Hematopoietic multipotent progenitor cell treated with erythropoietin and hydrocortisone succinate and interleukin-3 and kit ligand, for 15 days (in vitro differentiated cells): ENCODE measurements around the gene SH3RF1.

ENCODE experiments used
- DNase-seq: peaks from one replicate; pipeline ENCODE4 v3.0.0-alpha.2; 2015; ENCODE audit warnings: low spot score

SH3RF1 gene

GRCh38 chr4:169064296-169064695 is 206.5 kb downstream of the SH3RF1 start:
- DNase-seq = no peak

GRCh38 chr4:169063441-169063840 is 207.3 kb downstream of the SH3RF1 start:
- no peak for DNase-seq

- no peak for DNase-seq
Measured at GRCh38 chr4:169062897-169063244, 207.9 kb downstream of the SH3RF1 start.

GRCh38 chr4:169061386-169061785 is 209.4 kb downstream of the SH3RF1 start:
- no peak for DNase-seq

- DNase-seq = no peak
Measured at GRCh38 chr4:169060391-169061091, 210.2 kb downstream of the SH3RF1 start.

- DNase-seq = no peak
Measured at GRCh38 chr4:169059306-169060211, 211.2 kb downstream of the SH3RF1 start.

GRCh38 chr4:169058312-169058711 is 212.4 kb downstream of the SH3RF1 start:
- DNase-seq = no peak

- DNase-seq = no peak
Measured at GRCh38 chr4:169054879-169055278, 215.9 kb downstream of the SH3RF1 start.

GRCh38 chr4:169052594-169052945 is 218.2 kb downstream of the SH3RF1 start:
- DNase-seq = no peak

GRCh38 chr4:169051761-169052593 is 218.8 kb downstream of the SH3RF1 start:
- no peak for DNase-seq

- no peak for DNase-seq
Measured at GRCh38 chr4:169050881-169051760, 219.6 kb downstream of the SH3RF1 start.

GRCh38 chr4:169050284-169050683 is 220.5 kb downstream of the SH3RF1 start:
- DNase-seq = no peak

GRCh38 chr4:169048868-169049414 is 221.8 kb downstream of the SH3RF1 start:
- no peak for DNase-seq

- DNase-seq = no peak
Measured at GRCh38 chr4:169047956-169048355, 222.8 kb downstream of the SH3RF1 start.

- DNase-seq = no peak
Measured at GRCh38 chr4:169045862-169046584, 224.7 kb downstream of the SH3RF1 start.

GRCh38 chr4:169044714-169045447 is 225.9 kb downstream of the SH3RF1 start:
- no peak for DNase-seq
